IPS-15b (cell line): ENCODE results near the gene ZNF595.
"Not testable (repeated sequence)": the region's sequence is repeated elsewhere in the genome, so short reads cannot be mapped to it uniquely, and the experiment has no call there.

Experiments used
- H3K27me3 ChIP-seq: one replicate; pipeline ENCODE4 v1.6.1; 2013; ENCODE audit warnings: low read length; ENCODE audit not compliant: control insufficient read depth, insufficient read depth
- H3K36me3 ChIP-seq: one replicate; pipeline ENCODE4 v1.6.1; 2013; ENCODE audit warnings: low read length; ENCODE audit not compliant: control insufficient read depth, insufficient read depth
- H3K4me1 ChIP-seq: one replicate; pipeline ENCODE4 v1.6.1; 2013; ENCODE audit warnings: mild to moderate bottlenecking, low read length; ENCODE audit not compliant: control insufficient read depth, insufficient read depth
- H3K4me3 ChIP-seq: one replicate; pipeline ENCODE4 v1.5.1; 2013; ENCODE audit warnings: low read depth, low read length
- H3K9ac ChIP-seq: one replicate; pipeline ENCODE4 v1.6.1; 2013; ENCODE audit warnings: low read depth, mild to moderate bottlenecking, low read length
- H3K9me3 ChIP-seq: one replicate; pipeline ENCODE4 v1.6.1; 2013; ENCODE audit warnings: mild to moderate bottlenecking, low read length; ENCODE audit not compliant: control insufficient read depth, insufficient read depth

ZNF595 gene

GRCh38 chr4:52804-53479, at the start of gene ZNF595:
ZNF595 (plus strand) TSS chr4:53321; CDS start chr4:53489, 168 bp downstream.
- H3K27me3 ChIP-seq, H3K36me3 ChIP-seq, H3K9ac ChIP-seq, H3K4me1 ChIP-seq, H3K4me3 ChIP-seq, H3K9me3 ChIP-seq: not testable (repeated sequence)

- not testable (repeated sequence) for H3K9ac ChIP-seq, H3K27me3 ChIP-seq, H3K4me3 ChIP-seq, H3K4me1 ChIP-seq, H3K9me3 ChIP-seq, H3K36me3 ChIP-seq
Measured at GRCh38 chr4:9937-10870, 42.9 kb upstream of the ZNF595 start.

- H3K36me3 ChIP-seq, H3K9me3 ChIP-seq, H3K4me3 ChIP-seq, H3K4me1 ChIP-seq, H3K9ac ChIP-seq, H3K27me3 ChIP-seq: not testable (repeated sequence)
Measured at GRCh38 chr4:11095-11815, 41.9 kb upstream of the ZNF595 start.

- not testable (repeated sequence) for H3K36me3 ChIP-seq, H3K9ac ChIP-seq, H3K4me3 ChIP-seq, H3K9me3 ChIP-seq, H3K27me3 ChIP-seq, H3K4me1 ChIP-seq
Measured at GRCh38 chr4:11816-12417, 41.2 kb upstream of the ZNF595 start.

- H3K27me3 ChIP-seq, H3K36me3 ChIP-seq, H3K4me3 ChIP-seq, H3K9me3 ChIP-seq, H3K4me1 ChIP-seq, H3K9ac ChIP-seq: not testable (repeated sequence)
Measured at GRCh38 chr4:18128-18527, 35.0 kb upstream of the ZNF595 start.

- H3K9ac ChIP-seq, H3K4me1 ChIP-seq: not testable (repeated sequence)
Measured at GRCh38 chr4:18589-18988, 34.5 kb upstream of the ZNF595 start.

GRCh38 chr4:22882-23281, 30.2 kb upstream of the ZNF595 start:
- not testable (repeated sequence) for H3K4me3 ChIP-seq, H3K36me3 ChIP-seq, H3K9ac ChIP-seq, H3K9me3 ChIP-seq, H3K4me1 ChIP-seq, H3K27me3 ChIP-seq

More at GRCh38 chr4:18589-18988, 34.5 kb upstream of the ZNF595 start:
- not testable (repeated sequence) for H3K4me3 ChIP-seq, H3K27me3 ChIP-seq, H3K36me3 ChIP-seq, H3K9me3 ChIP-seq

- not testable (repeated sequence) for H3K4me3 ChIP-seq, H3K27me3 ChIP-seq, H3K4me1 ChIP-seq, H3K9ac ChIP-seq, H3K9me3 ChIP-seq, H3K36me3 ChIP-seq
Measured at GRCh38 chr4:24359-24758, 28.8 kb upstream of the ZNF595 start.

GRCh38 chr4:27501-27900, 25.6 kb upstream of the ZNF595 start:
- H3K27me3 ChIP-seq, H3K4me3 ChIP-seq, H3K9ac ChIP-seq, H3K36me3 ChIP-seq, H3K9me3 ChIP-seq, H3K4me1 ChIP-seq: not testable (repeated sequence)

GRCh38 chr4:28767-29542, 24.2 kb upstream of the ZNF595 start:
- not testable (repeated sequence) for H3K9ac ChIP-seq

GRCh38 chr4:33314-33713, 19.8 kb upstream of the ZNF595 start:
- not testable (repeated sequence) for H3K27me3 ChIP-seq, H3K4me3 ChIP-seq, H3K9ac ChIP-seq, H3K4me1 ChIP-seq, H3K36me3 ChIP-seq, H3K9me3 ChIP-seq

More at GRCh38 chr4:28767-29542, 24.2 kb upstream of the ZNF595 start:
- not testable (repeated sequence) for H3K4me3 ChIP-seq, H3K27me3 ChIP-seq, H3K36me3 ChIP-seq, H3K4me1 ChIP-seq, H3K9me3 ChIP-seq
